GM21367 (cell line): ENCODE data around the gene ANKRD42.
"Not testable (repeated sequence)": the region's sequence is repeated elsewhere in the genome, so short reads cannot be mapped to it uniquely, and the experiment has no call there.

Experiments used
- ATAC-seq: cut with Tn5 transposase; IDR thresholded peaks from one replicate; pipeline ENCODE4 v1.9.1; 2021; ENCODE audit not compliant: unreplicated experiment

Gene ANKRD42

GRCh38 chr11:83238111-83238510, 44.6 kb downstream of the ANKRD42 start:
- ATAC-seq: no peak

- ATAC-seq: peak; percentile 90
These were observed 47.9 kb downstream of the ANKRD42 start for GRCh38 chr11:83241291-83241946.

GRCh38 chr11:83249445-83249844, 55.9 kb downstream of the ANKRD42 start:
- no peak for ATAC-seq

GRCh38 chr11:83249972-83250593, 56.6 kb downstream of the ANKRD42 start:
- peak; percentile 76 for ATAC-seq

- no peak for ATAC-seq
These were observed 58.8 kb downstream of the ANKRD42 start for GRCh38 chr11:83252266-83252665.

GRCh38 chr11:83252941-83253340, 59.4 kb downstream of the ANKRD42 start:
- ATAC-seq: no peak

- ATAC-seq: no peak
These were observed 61.9 kb downstream of the ANKRD42 start for GRCh38 chr11:83255366-83255765.

GRCh38 chr11:83256602-83257340, 63.3 kb downstream of the ANKRD42 start:
- ATAC-seq: no peak

GRCh38 chr11:83257761-83258168, 64.3 kb downstream of the ANKRD42 start:
- no peak for ATAC-seq

GRCh38 chr11:83259559-83259958, 66.0 kb downstream of the ANKRD42 start:
- no peak for ATAC-seq

GRCh38 chr11:83265331-83265730, 71.8 kb downstream of the ANKRD42 start:
- no peak for ATAC-seq

- not testable (repeated sequence) for ATAC-seq
These were observed 75.6 kb downstream of the ANKRD42 start for GRCh38 chr11:83269080-83269479.

GRCh38 chr11:83271734-83272133, 78.2 kb downstream of the ANKRD42 start:
- ATAC-seq: not testable (repeated sequence)

GRCh38 chr11:83272627-83273026, 79.1 kb downstream of the ANKRD42 start:
- ATAC-seq: no peak

GRCh38 chr11:83275888-83276641, 82.6 kb downstream of the ANKRD42 start:
- no peak for ATAC-seq

- ATAC-seq: no peak
These were observed 84.8 kb downstream of the ANKRD42 start for GRCh38 chr11:83278351-83278750.

GRCh38 chr11:83280256-83280655, 86.7 kb downstream of the ANKRD42 start:
- ATAC-seq: no peak

GRCh38 chr11:83282084-83282716, 88.7 kb downstream of the ANKRD42 start:
- ATAC-seq: no peak

- no peak for ATAC-seq
These were observed 91.1 kb downstream of the ANKRD42 start for GRCh38 chr11:83284501-83285150.

- peak; percentile 39 for ATAC-seq
These were observed 91.7 kb downstream of the ANKRD42 start for GRCh38 chr11:83285151-83285770.
